Neuronal stem cell (in vitro differentiated cells): ENCODE results near the gene MGMT.

Experiments used
- DNase-seq: peaks from one replicate; pipeline ENCODE4 v3.0.0-alpha.2; 2013; ENCODE audit warnings: low spot score
- H2AFZ ChIP-seq: one replicate; pipeline ENCODE4 v1.6.1; 2013; ENCODE audit warnings: mild to moderate bottlenecking, low read length, inconsistent platforms
- H2AK5ac ChIP-seq: 2 replicates; pipeline ENCODE4 v1.6.1; 2013; ENCODE audit warnings: low read depth, mild to moderate bottlenecking, inconsistent platforms, low read length, moderate library complexity, mixed read lengths
- H2BK120ac ChIP-seq: 2 replicates; pipeline ENCODE4 v1.6.1; 2013; ENCODE audit warnings: low read depth, mild to moderate bottlenecking, inconsistent platforms, low read length, moderate library complexity, mixed read lengths
- H2BK12ac ChIP-seq: one replicate; pipeline ENCODE4 v1.6.1; 2013; ENCODE audit warnings: low read length, inconsistent platforms
- H2BK15ac ChIP-seq: 2 replicates; pipeline ENCODE4 v1.6.1; 2013; ENCODE audit warnings: mild to moderate bottlenecking, low read length, inconsistent platforms, mixed read lengths
- H2BK5ac ChIP-seq: one replicate; pipeline ENCODE4 v1.6.1; 2013; ENCODE audit warnings: inconsistent platforms, mild to moderate bottlenecking, low read length, moderate library complexity
- H3K14ac ChIP-seq: one replicate; pipeline ENCODE4 v1.6.1; 2013; ENCODE audit warnings: low read length, inconsistent platforms
- H3K18ac ChIP-seq: 2 replicates; pipeline ENCODE4 v1.6.1; 2013; ENCODE audit warnings: low read length, inconsistent platforms
- H3K23ac ChIP-seq: 2 replicates; pipeline ENCODE4 v1.6.1; 2013; ENCODE audit warnings: low read depth, mild to moderate bottlenecking, mixed read lengths, low read length, inconsistent platforms; ENCODE audit not compliant: poor library complexity
- H3K27ac ChIP-seq: replicated peaks from 3 replicates; pipeline ENCODE4 v1.5.1; 2013; ENCODE audit warnings: low read length, inconsistent platforms
- H3K27me3 ChIP-seq, 3 experiments: 2 replicates each; pipeline ENCODE4 v1.6.1; 2013; ENCODE audit warnings: low read length in 3 of 3, mild to moderate bottlenecking in 2 of 3, inconsistent platforms in 1 of 3, low read depth in 1 of 3, mixed read lengths in 1 of 3, moderate library complexity in 1 of 3; ENCODE audit not compliant: control insufficient read depth in 3 of 3, insufficient read depth in 3 of 3
- H3K36me3 ChIP-seq, 2 donors: replicated peaks in 1 of 2; 2 replicates each; pipeline ENCODE4 v1.6.1; 2013; ENCODE audit warnings: low read length in 2 of 2; ENCODE audit not compliant: control insufficient read depth in 2 of 2, insufficient read depth in 2 of 2
- H3K4ac ChIP-seq: 2 replicates; pipeline ENCODE4 v1.6.1; 2013; ENCODE audit warnings: inconsistent platforms, mild to moderate bottlenecking, low read length, moderate library complexity
- H3K4me1 ChIP-seq, 2 donors: 1 replicate in 1 of 2; 2 replicates in 1 of 2; pipeline ENCODE4 v1.6.1; 2013; ENCODE audit warnings: low read length in 2 of 2, low read depth in 1 of 2; ENCODE audit not compliant: control insufficient read depth in 2 of 2, insufficient read depth in 1 of 2
- H3K4me2 ChIP-seq: one replicate; pipeline ENCODE4 v1.6.1; 2013; ENCODE audit warnings: mild to moderate bottlenecking, low read length, inconsistent platforms; ENCODE audit not compliant: insufficient read depth, poor library complexity, severe bottlenecking
- H3K4me3 ChIP-seq, 2 donors: 2 replicates each; pipeline ENCODE4 v1.5.1; 2013; ENCODE audit warnings: low read length in 2 of 2, mild to moderate bottlenecking in 2 of 2, inconsistent platforms in 1 of 2, moderate library complexity in 1 of 2
- H3K79me1 ChIP-seq: one replicate; pipeline ENCODE4 v1.6.1; 2013; ENCODE audit warnings: low read depth, mild to moderate bottlenecking, inconsistent platforms, low read length, moderate library complexity
- H3K9ac ChIP-seq: one replicate; pipeline ENCODE4 v1.6.1; 2013; ENCODE audit warnings: mild to moderate bottlenecking, low read depth, low read length, inconsistent platforms; ENCODE audit not compliant: poor library complexity
- H3K9me3 ChIP-seq, 2 donors: replicated peaks in 1 of 2; 2 replicates each; pipeline versions ENCODE3 to v1.6.1; 2013; ENCODE audit warnings: low read length in 2 of 2, mild to moderate bottlenecking in 2 of 2, inconsistent platforms in 1 of 2, low read depth in 1 of 2, mixed read lengths in 1 of 2, moderate library complexity in 1 of 2; ENCODE audit not compliant: control insufficient read depth in 2 of 2, insufficient read depth in 1 of 2
- H4K8ac ChIP-seq: one replicate; pipeline ENCODE4 v1.6.1; 2013; ENCODE audit warnings: low read depth, mild to moderate bottlenecking, inconsistent platforms, low read length, moderate library complexity
- H4K91ac ChIP-seq: one replicate; pipeline ENCODE4 v1.6.1; 2013; ENCODE audit warnings: low read length, low read depth, mild to moderate bottlenecking, inconsistent platforms; ENCODE audit not compliant: poor library complexity
- WGBS, 2 donors: extraction: QIAGEN DNeasy Blood & Tissue Kit; methylation state at CpG; one replicate each; pipeline ENCODE4 v1.1.7; 2013; ENCODE audit warnings: missing lambda C conversion rate in 2 of 2, mixed read lengths in 1 of 2; ENCODE audit not compliant: insufficient read length in 2 of 2, insufficient replicate concordance in 1 of 2; ENCODE audit errors: extremely low coverage in 2 of 2; 5-methylcytosine and 5-hydroxymethylcytosine counted together

Gene MGMT

DNA sequence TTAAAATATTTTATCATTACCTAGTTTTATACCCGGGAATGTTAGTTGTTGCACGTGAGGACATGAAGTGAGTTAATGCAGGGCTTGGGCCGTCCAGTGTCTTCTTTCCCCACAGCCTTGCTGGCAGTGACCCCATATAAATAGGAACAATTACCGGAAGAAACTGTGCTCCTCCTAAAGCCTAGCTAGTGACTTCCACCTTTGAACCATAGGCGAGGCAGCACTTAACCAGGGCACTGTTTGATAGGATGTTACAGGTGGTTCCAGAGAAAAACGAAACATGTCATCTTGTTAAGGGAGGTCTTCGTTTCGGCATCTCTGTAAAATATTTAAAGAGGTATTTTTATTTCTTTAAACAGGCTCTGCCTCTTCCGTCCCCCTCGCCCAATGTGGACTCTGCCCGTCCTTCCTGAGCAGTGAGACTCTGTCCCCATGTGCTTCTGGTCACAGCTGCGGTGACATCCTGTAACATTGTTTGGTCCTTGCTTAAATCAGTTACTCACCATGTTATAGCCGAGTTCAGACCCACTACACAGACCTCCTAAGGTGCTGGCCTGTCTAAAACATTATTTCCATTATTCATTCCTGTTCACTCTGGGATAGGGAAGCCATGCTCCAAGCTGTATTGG, 145.6 kb downstream of the MGMT start:
- Histone ChIP-seq H3K27me3 (no peaks in the 10 kb centered on the region), H2BK15ac (no peak overlapping the region), H4K91ac (no peak overlapping the region), H2BK120ac (no peak overlapping the region), H3K18ac (no peak overlapping the region), H2AFZ (no peak overlapping the region), H3K4ac (no peak overlapping the region), H3K9me3 (peaks cover 0 to 1% of the 10 kb centered on the region in 2 donors), H3K14ac (no peak overlapping the region), H2AK5ac (no peak overlapping the region), H2BK5ac (no peak overlapping the region), H4K8ac (no peak overlapping the region), H3K79me1 (peaks cover 1% of the 10 kb centered on the region), H3K27ac (no peak overlapping the region), H3K36me3 (no peaks in the 10 kb centered on the region), H2BK12ac (no peak overlapping the region), H3K4me2 (no peak overlapping the region), H3K4me3 (no peak overlapping the region), H3K9ac (no peak overlapping the region), H3K23ac (no peak overlapping the region), H3K4me1 (no peaks in the 10 kb centered on the region)
- no CpG with 5 or more reads among the region's 13 CpGs for WGBS, 2 donors
- no peak for DNase-seq

DNA sequence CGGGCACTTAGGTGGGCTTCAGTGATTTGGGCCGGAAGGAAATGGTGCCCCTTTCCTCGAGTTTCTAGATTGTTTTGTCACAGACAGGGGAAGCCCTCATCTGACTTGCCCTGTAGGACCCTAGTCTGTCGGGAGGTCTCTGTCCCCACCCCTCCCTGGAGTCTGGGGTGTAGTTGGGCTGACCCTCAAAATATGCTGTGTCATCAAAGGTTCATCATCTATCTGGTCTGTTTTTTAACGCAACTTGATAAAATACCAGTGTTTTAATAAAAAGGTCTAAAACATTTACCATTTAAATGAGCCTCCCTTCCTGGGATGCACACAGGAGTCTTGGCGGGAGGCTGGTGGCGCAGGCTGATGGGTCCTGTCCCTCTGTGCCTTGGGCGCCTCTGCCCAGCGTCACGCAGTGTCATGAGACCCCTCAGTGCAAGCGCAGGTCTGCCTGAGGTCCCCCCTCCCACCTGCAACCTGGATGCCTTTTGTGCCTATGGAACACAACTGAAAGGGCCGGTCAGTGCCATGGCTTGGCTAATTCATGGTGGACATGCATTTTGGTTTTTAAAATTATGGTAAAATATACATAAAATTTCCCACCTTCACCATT, 146.4 kb downstream of the MGMT start:
- no CpG with 5 or more reads among the region's 12 CpGs for WGBS, 2 donors
- Histone ChIP-seq H2AK5ac (peak overlapping the region; percentile 67), H3K9ac (no peak overlapping the region), H3K27me3 (no peaks in the 10 kb centered on the region), H3K9me3 (peaks cover 0 to 1% of the 10 kb centered on the region in 2 donors), H3K4me3 (no peak overlapping the region), H3K14ac (peak overlapping the region; percentile 15), H2BK120ac (no peak overlapping the region), H3K18ac (peak overlapping the region; percentile 42), H2AFZ (no peak overlapping the region), H3K4me2 (no peak overlapping the region), H2BK5ac (no peak overlapping the region), H3K4me1 (no peaks in the 10 kb centered on the region), H3K23ac (no peak overlapping the region), H3K36me3 (no peaks in the 10 kb centered on the region), H3K4ac (no peak overlapping the region), H4K91ac (no peak overlapping the region), H3K79me1 (peaks cover 1% of the 10 kb centered on the region), H2BK15ac (no peak overlapping the region), H4K8ac (no peak overlapping the region), H3K27ac (no peak overlapping the region), H2BK12ac (no peak overlapping the region)
- no peak for DNase-seq

DNA sequence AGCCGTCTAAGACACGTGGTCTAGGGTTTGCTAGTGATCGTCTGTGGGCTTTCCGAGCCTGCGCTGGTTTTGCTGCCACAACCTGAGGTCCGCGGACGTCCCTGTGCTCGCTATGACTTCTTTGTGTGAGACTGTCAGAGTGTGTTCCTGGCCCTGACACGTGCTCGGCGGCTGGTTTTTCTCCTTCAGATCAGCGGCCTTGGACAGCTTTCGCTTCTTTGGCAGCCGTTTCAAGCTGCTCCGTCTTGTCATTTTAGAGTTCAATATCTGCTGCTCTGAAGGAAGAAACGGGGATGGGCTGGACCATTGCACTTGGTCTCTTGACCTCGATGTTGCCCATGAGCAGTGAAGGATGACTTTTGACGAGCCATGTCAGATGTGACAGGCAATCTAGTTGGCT, 147.3 kb downstream of the MGMT start:
- H2BK12ac ChIP-seq: no peak overlapping the region
- no peak overlapping the region for H2BK5ac ChIP-seq
- no peaks in the 10 kb centered on the region for H3K36me3 ChIP-seq
- no CpG with 5 or more reads among the region's 19 CpGs for WGBS, 2 donors
- no peak overlapping the region for H2AFZ ChIP-seq
- no peak for DNase-seq
- H4K8ac ChIP-seq: no peak overlapping the region
- H3K27me3 ChIP-seq: no peaks in the 10 kb centered on the region
- no peaks in the 10 kb centered on the region for H3K4me1 ChIP-seq
- no peak overlapping the region for H3K9ac ChIP-seq
- H3K9me3 ChIP-seq: peaks cover 0 to 1% of the 10 kb centered on the region in 2 donors
- H3K79me1 ChIP-seq: peaks cover 1% of the 10 kb centered on the region
- no peak overlapping the region for H3K4me2 ChIP-seq
- H3K27ac ChIP-seq: no peak overlapping the region
- H4K91ac ChIP-seq: no peak overlapping the region
- no peak overlapping the region for H3K4me3 ChIP-seq
- no peak overlapping the region for H3K23ac ChIP-seq
- no peak overlapping the region for H2BK15ac ChIP-seq
- no peak overlapping the region for H3K4ac ChIP-seq
- no peak overlapping the region for H2BK120ac ChIP-seq
- H3K18ac ChIP-seq: peak overlapping the region; percentile 9
- no peak overlapping the region for H3K14ac ChIP-seq
- no peak overlapping the region for H2AK5ac ChIP-seq

DNA sequence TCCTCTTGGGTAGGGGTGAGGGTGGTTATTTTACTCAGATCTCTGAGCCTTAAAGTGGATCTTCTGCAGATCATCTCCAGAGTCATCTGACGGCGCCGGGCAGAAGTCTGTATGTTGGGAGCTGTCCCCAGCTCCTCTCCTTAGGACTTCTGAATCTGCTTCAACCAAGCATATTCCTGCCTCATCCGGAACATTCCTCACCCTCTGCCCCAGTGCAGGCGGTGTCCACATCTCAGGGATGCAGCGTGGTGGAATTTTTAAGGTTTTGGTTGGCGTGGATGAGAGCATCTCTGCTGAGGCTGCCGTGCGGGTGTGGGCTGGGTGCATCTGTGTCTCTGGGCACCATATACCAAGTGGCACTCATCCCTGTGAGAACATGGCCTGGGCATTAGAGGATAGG, 148.3 kb downstream of the MGMT start:
- no CpG with 5 or more reads among the region's 9 CpGs for WGBS, 2 donors
- H3K27me3 ChIP-seq: no peaks in the 10 kb centered on the region
- no peaks in the 10 kb centered on the region for H3K4me1 ChIP-seq
- H2AK5ac ChIP-seq: no peak overlapping the region
- no peak overlapping the region for H2AFZ ChIP-seq
- H3K23ac ChIP-seq: no peak overlapping the region
- H3K36me3 ChIP-seq: no peaks in the 10 kb centered on the region
- no peak for DNase-seq
- no peak overlapping the region for H2BK12ac ChIP-seq
- peaks cover 1% of the 10 kb centered on the region for H3K79me1 ChIP-seq
- no peak overlapping the region for H2BK5ac ChIP-seq
- H3K9ac ChIP-seq: no peak overlapping the region
- no peak overlapping the region for H3K4ac ChIP-seq
- H3K14ac ChIP-seq: no peak overlapping the region
- no peak overlapping the region for H2BK120ac ChIP-seq
- no peak overlapping the region for H3K27ac ChIP-seq
- no peak overlapping the region for H2BK15ac ChIP-seq
- H3K4me3 ChIP-seq: no peak overlapping the region
- no peak overlapping the region for H4K8ac ChIP-seq
- H3K9me3 ChIP-seq: peaks cover 0 to 1% of the 10 kb centered on the region in 2 donors
- H4K91ac ChIP-seq: no peak overlapping the region
- H3K18ac ChIP-seq: no peak overlapping the region
- H3K4me2 ChIP-seq: no peak overlapping the region
